Measurements from ENCODE around the gene TENT4A. TPM values are rescaled to one million over a fixed set of nuclear protein-coding genes. Genes with fewer than 3 reads are reported as not detected.

The TENT4A gene
- total RNA-seq, 2 donors from 2014 or later = 25.5 to 32.7 TPM

DNA sequence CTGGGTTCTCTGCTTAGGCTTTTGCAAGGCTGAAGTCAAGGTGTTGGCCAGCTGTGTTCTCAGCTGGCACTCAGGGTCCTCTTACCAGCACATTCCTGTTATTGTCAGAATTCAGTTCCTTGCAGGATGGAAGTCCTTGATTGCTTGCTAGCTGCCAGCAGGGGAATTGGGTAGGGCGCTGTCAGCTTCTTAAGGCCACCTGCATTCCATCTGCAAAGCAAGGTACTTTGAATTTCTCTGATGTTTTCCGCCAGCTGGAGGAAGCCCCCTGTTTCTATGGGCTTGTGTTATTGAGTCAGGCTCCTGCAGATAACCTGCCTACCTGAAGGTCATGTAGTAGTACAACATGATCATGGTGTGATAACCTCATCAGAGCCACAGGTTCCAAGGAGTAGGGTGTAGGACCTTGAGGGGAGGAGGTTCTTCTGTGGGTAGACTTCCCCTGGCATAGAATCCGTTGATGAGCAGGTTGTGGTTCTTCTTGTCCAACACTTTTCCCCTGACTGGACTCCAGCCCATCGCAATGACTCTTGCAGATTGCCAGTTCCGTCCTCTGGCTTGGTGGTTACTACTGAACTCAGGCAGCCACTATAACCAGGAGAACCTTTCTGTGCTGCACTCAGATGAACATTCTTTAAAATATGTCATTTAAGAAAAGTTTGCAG lies 6.8 kb downstream of the TENT4A start:
- no peaks in the 10 kb centered on the region for H3K9me3 ChIP-seq (ENCODE audit: control insufficient read depth, low read length)
- no peak overlapping the region for H3K27ac Mint-ChIP-seq
- no peak overlapping the region for H3K4me3 ChIP-seq (ENCODE audit: low read length)
- no peaks in the 10 kb centered on the region for H3K27me3 ChIP-seq (ENCODE audit: control insufficient read depth, insufficient read depth, low read length, poor library complexity, severe bottlenecking)
- no peaks in the 10 kb centered on the region for H3K9me3 Mint-ChIP-seq
- H3K36me3 Mint-ChIP-seq (ENCODE audit: low read depth) = peaks cover 5% of the 10 kb centered on the region
- 92 to 100% methylated on average over 2 to 5 of the region's 5 CpGs for WGBS, 2 experiments (ENCODE audit: insufficient coverage in 1 of 2, insufficient read length in 1 of 2)
- H3K27me3 Mint-ChIP-seq (ENCODE audit: insufficient read depth) = no peaks in the 10 kb centered on the region
- peaks cover 25% of the 10 kb centered on the region for H3K36me3 ChIP-seq (ENCODE audit: control insufficient read depth, insufficient read depth, low read length)
- peaks cover 10% of the 10 kb centered on the region for H3K4me1 ChIP-seq (ENCODE audit: control insufficient read depth, insufficient read depth, low read length)
- H3K4me3 Mint-ChIP-seq = no peak overlapping the region
- H3K9ac ChIP-seq (ENCODE audit: extremely low read depth, low read length, poor library complexity, severe bottlenecking) = no peak overlapping the region
- H3K4me1 Mint-ChIP-seq = peaks cover 49% of the 10 kb centered on the region
- no peak overlapping the region for H3K27ac ChIP-seq (ENCODE audit: low read depth, low read length)
- DNase-seq = no peak
- TF ChIP-seq, protein P1, sequence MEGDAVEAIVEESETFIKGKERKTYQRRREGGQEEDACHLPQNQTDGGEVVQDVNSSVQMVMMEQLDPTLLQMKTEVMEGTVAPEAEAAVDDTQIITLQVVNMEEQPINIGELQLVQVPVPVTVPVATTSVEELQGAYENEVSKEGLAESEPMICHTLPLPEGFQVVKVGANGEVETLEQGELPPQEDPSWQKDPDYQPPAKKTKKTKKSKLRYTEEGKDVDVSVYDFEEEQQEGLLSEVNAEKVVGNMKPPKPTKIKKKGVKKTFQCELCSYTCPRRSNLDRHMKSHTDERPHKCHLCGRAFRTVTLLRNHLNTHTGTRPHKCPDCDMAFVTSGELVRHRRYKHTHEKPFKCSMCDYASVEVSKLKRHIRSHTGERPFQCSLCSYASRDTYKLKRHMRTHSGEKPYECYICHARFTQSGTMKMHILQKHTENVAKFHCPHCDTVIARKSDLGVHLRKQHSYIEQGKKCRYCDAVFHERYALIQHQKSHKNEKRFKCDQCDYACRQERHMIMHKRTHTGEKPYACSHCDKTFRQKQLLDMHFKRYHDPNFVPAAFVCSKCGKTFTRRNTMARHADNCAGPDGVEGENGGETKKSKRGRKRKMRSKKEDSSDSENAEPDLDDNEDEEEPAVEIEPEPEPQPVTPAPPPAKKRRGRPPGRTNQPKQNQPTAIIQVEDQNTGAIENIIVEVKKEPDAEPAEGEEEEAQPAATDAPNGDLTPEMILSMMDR (conservative IDR thresholded peaks at IDR 0.05) = no peak

DNA sequence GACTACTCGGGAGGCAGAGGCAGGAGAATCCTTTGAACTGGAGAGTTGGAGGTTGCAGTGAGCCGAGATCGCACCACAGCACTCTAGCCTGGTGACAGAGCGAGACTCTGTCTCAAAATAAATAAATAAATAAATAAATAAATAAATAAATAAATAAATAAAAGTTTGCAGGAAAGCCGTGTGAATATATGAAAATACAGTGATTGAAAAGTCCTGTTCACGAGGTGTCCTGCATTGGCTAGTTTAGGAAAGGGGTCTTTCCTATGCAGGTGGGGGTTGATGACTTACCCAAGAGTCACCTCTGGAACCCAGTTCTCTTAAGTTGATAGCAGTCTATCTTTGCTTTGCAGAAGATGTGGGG lies 7.3 kb downstream of the TENT4A start:
- H3K27me3 Mint-ChIP-seq (ENCODE audit: insufficient read depth) = no peaks in the 10 kb centered on the region
- peaks cover 44% of the 10 kb centered on the region for H3K4me1 Mint-ChIP-seq
- Histone ChIP-seq H3K27ac (ENCODE audit: low read depth, low read length) (no peak overlapping the region), H3K4me1 (ENCODE audit: control insufficient read depth, insufficient read depth, low read length) (peaks cover 8% of the 10 kb centered on the region), H3K36me3 (ENCODE audit: control insufficient read depth, insufficient read depth, low read length) (peaks cover 29% of the 10 kb centered on the region), H3K27me3 (ENCODE audit: control insufficient read depth, insufficient read depth, low read length, poor library complexity, severe bottlenecking) (no peaks in the 10 kb centered on the region), H3K4me3 (ENCODE audit: low read length) (no peak overlapping the region), H3K9ac (ENCODE audit: extremely low read depth, low read length, poor library complexity, severe bottlenecking) (no peak overlapping the region), H3K9me3 (ENCODE audit: control insufficient read depth, low read length) (no peaks in the 10 kb centered on the region)
- 92 to 100% methylated on average over 2 to 5 of the region's 6 CpGs for WGBS, 2 experiments (ENCODE audit: insufficient coverage in 1 of 2, insufficient read length in 1 of 2)
- DNase-seq = no peak
- no peaks in the 10 kb centered on the region for H3K9me3 Mint-ChIP-seq
- H3K36me3 Mint-ChIP-seq (ENCODE audit: low read depth) = peaks cover 5% of the 10 kb centered on the region
- H3K4me3 Mint-ChIP-seq = no peak overlapping the region
- TF ChIP-seq, protein P1 (conservative IDR thresholded peaks at IDR 0.05) = no peak
- H3K27ac Mint-ChIP-seq = no peak overlapping the region

DNA sequence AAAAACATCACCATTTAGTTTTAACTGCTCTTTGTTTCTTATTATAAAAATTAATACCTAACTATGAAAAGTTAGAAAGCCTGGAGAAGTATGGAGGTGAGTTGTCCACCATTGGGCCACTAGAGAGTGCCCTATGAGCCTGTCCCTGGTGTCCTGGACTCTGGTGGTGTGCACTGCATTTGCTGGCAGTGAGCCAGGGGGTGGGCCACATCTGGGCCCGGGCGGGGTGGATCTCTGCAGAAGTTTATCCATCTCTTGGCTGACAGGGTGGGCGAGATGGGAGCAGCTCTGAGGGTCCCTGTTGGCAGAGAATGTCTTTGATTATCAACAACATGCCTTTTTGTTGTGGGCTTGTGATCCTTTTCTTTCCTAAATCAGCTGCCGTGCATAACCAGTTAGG lies 8.2 kb downstream of the TENT4A start:
- no peak for DNase-seq
- TF ChIP-seq, protein P1 (conservative IDR thresholded peaks at IDR 0.05) = no peak
- Histone ChIP-seq H3K9me3 (ENCODE audit: control insufficient read depth, low read length) (no peaks in the 10 kb centered on the region), H3K27me3 (ENCODE audit: control insufficient read depth, insufficient read depth, low read length, poor library complexity, severe bottlenecking) (no peaks in the 10 kb centered on the region), H3K4me3 (ENCODE audit: low read length) (no peak overlapping the region), H3K36me3 (ENCODE audit: control insufficient read depth, insufficient read depth, low read length) (peaks cover 37% of the 10 kb centered on the region), H3K9ac (ENCODE audit: extremely low read depth, low read length, poor library complexity, severe bottlenecking) (no peak overlapping the region), H3K27ac (ENCODE audit: low read depth, low read length) (no peak overlapping the region), H3K4me1 (ENCODE audit: control insufficient read depth, insufficient read depth, low read length) (peaks cover 3% of the 10 kb centered on the region)
- no peak overlapping the region for H3K27ac Mint-ChIP-seq
- H3K4me3 Mint-ChIP-seq = no peak overlapping the region
- no peaks in the 10 kb centered on the region for H3K27me3 Mint-ChIP-seq (ENCODE audit: insufficient read depth)
- H3K9me3 Mint-ChIP-seq = no peaks in the 10 kb centered on the region
- 92 to 100% methylated on average over 1 to 4 of the region's 4 CpGs for WGBS, 2 experiments (ENCODE audit: insufficient coverage in 1 of 2, insufficient read length in 1 of 2)
- peaks cover 35% of the 10 kb centered on the region for H3K4me1 Mint-ChIP-seq
- H3K36me3 Mint-ChIP-seq (ENCODE audit: low read depth) = peaks cover 5% of the 10 kb centered on the region
